Mammary microvascular endothelial cell (primary cell): ENCODE results near the gene BBS10. TPM values are rescaled to one million over a fixed set of nuclear protein-coding genes. Genes with fewer than 3 reads are reported as not detected.

Experiments
- total RNA-seq: library from RNA; depleted of rRNA; stranded (reverse); fragments of >200 nt; gene quantifications from 2 replicates; pipeline ENCODE4 v1.2.3, GENCODE V29; 2015

BBS10 gene
- 8.9 and 10.3 TPM in 2 replicates for total RNA-seq

GRCh38 chr12:76348079-76348901, at the start of gene BBS10:
BBS10 (minus strand) TSS chr12:76348415; CDS start chr12:76348358, 57 bp downstream.

Other genes starting within 250 kb of the BBS10 start
- 35.4 and 42.3 TPM in 2 replicates for gene OSBPL8, start 211.4 kb upstream of the BBS10 start, total RNA-seq